Gastrocnemius medialis (tissue), 4 donors: ENCODE results near the gene NUP50. TPM values are rescaled to one million over a fixed set of nuclear protein-coding genes. Genes with fewer than 3 reads are reported as not detected.

Source experiments
- ATAC-seq, 2 donors: fragments of 150-250 bp; one replicate each; pipeline ENCODE4 v1.9.1; 2016
- DNase-seq, 2 donors: peaks; one replicate each; pipeline ENCODE4 v3.0.0-alpha.2; 2019
- H3K27ac ChIP-seq, 4 donors: fragments of 200-600 bp; sonication (generic); 1 replicate in 1 of 4; 2 replicates in 3 of 4; pipeline ENCODE4 v1.5.1; 2016 to 2018; ENCODE audit warnings: mild to moderate bottlenecking in 2 of 4, moderate library complexity in 1 of 4
- H3K27me3 ChIP-seq, 3 donors: fragments of 200-600 bp; sonication (generic) in 2 of 3; 1 replicate in 1 of 3; 2 replicates in 2 of 3; pipeline versions ENCODE4 v1.5.1 to v1.6.0; 2016 to 2019; ENCODE audit warnings: mild to moderate bottlenecking in 1 of 3, moderate library complexity in 1 of 3
- H3K36me3 ChIP-seq, 2 donors: fragments of 200-600 bp; sonication (generic) in 1 of 2; one replicate each; pipeline ENCODE4 v1.5.1; 2017 to 2018
- H3K4me1 ChIP-seq, 2 donors: fragments of 200-600 bp; sonication (generic) in 1 of 2; one replicate each; pipeline ENCODE4 v1.5.1; 2016 to 2017; ENCODE audit warnings: mild to moderate bottlenecking in 2 of 2
- H3K4me3 ChIP-seq, 4 donors: fragments of 200-600 bp; sonication (generic) in 3 of 4; 1 replicate in 1 of 4; 2 replicates in 3 of 4; pipeline ENCODE4 v1.5.1; 2016 to 2019; ENCODE audit warnings: mild to moderate bottlenecking in 2 of 4
- H3K9me3 ChIP-seq, 3 donors: fragments of 200-600 bp; sonication (generic) in 2 of 3; 1 replicate in 1 of 3; 2 replicates in 2 of 3; pipeline ENCODE4 v1.5.1; 2016 to 2019
- POLR2A ChIP-seq, 2 donors: fragments of 450-650 bp; IDR thresholded peaks; one replicate each; pipeline ENCODE4 v1.6.1; 2017; ENCODE audit warnings: antibody characterized with exemption in 2 of 2, mild to moderate bottlenecking in 2 of 2, moderate library complexity in 2 of 2
- in situ Hi-C, 4 donors: fragments of 200-750 bp; cut with MboI; loops; one replicate each; pipeline versions ENCODE4 v1.15.0 to v1.8.0; 2017; ENCODE audit warnings: low sequenced_read_pairs in 4 of 4
- intact Hi-C: fragments of 100-400 bp; cut with DNase I; formaldehyde crosslinking; loops from one replicate; pipeline ENCODE4 v1.15.1; 2023; ENCODE audit warnings: low total_unique reads
- total RNA-seq, 4 donors: library from RNA; depleted of rRNA; stranded (reverse); fragments of >200 nt; gene quantifications; one replicate each; pipeline versions ENCODE4 v1.1.0 to v1.2.3, GENCODE V29; 2016
- TF ChIP-seq, protein P1 (sequence below), 5 experiments: fragments of 450-650 bp in 3 of 5; fragments of 200-600 bp in 2 of 5; sonication (generic) in 2 of 5; IDR thresholded peaks in 4 of 5; conservative IDR thresholded peaks in 1 of 5; 1 replicate in 4 of 5; 2 replicates in 1 of 5; pipeline ENCODE4 v1.5.1; 2016 to 2019; ENCODE audit warnings: antibody characterized with exemption in 5 of 5, mild to moderate bottlenecking in 3 of 5, moderate library complexity in 3 of 5

The NUP50 gene
- total RNA-seq, 4 donors from 2014 or later = 18.0 to 30.6 (median 26.3) TPM

DNA sequence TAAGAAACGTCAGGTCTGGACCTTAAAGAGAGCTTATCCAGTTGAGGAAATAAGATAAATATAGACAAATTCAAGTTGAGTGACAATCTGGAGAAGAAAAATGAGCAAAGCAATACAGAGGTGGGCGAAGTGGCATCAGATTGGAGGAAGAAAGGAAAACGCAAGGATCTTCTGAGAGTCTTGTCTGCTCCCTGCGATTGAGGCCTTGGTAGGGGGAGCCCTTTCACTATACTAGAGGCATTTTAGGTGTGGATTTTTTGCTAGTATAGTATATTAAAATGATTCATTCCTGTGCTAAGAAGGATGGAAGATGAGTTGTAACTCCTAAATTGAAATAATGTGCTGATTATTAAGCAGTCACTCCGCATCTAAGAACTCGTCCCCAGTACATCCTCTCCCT, 8.1 kb downstream of the NUP50 start:
- Histone ChIP-seq H3K27ac (no peak overlapping the region), H3K27me3 (no peaks in the 10 kb centered on the region), H3K36me3 (peaks cover 0 to 78% of the 10 kb centered on the region in 2 donors), H3K4me3 (no peak overlapping the region), H3K9me3 (no peaks in the 10 kb centered on the region), H3K4me1 (no peaks in the 10 kb centered on the region)
- DNase-seq (no peak), ATAC-seq (no peak)
- TF ChIP-seq POLR2A (IDR thresholded peaks at IDR 0.05) = no peak
- TF ChIP-seq, protein P1, sequence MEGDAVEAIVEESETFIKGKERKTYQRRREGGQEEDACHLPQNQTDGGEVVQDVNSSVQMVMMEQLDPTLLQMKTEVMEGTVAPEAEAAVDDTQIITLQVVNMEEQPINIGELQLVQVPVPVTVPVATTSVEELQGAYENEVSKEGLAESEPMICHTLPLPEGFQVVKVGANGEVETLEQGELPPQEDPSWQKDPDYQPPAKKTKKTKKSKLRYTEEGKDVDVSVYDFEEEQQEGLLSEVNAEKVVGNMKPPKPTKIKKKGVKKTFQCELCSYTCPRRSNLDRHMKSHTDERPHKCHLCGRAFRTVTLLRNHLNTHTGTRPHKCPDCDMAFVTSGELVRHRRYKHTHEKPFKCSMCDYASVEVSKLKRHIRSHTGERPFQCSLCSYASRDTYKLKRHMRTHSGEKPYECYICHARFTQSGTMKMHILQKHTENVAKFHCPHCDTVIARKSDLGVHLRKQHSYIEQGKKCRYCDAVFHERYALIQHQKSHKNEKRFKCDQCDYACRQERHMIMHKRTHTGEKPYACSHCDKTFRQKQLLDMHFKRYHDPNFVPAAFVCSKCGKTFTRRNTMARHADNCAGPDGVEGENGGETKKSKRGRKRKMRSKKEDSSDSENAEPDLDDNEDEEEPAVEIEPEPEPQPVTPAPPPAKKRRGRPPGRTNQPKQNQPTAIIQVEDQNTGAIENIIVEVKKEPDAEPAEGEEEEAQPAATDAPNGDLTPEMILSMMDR (IDR thresholded peaks at IDR 0.05 in 4 of 5, conservative IDR thresholded peaks at IDR 0.05 in 1 of 5) = no peak
- intact Hi-C loops = no loop called here
- in situ Hi-C loops = no loop called here

DNA sequence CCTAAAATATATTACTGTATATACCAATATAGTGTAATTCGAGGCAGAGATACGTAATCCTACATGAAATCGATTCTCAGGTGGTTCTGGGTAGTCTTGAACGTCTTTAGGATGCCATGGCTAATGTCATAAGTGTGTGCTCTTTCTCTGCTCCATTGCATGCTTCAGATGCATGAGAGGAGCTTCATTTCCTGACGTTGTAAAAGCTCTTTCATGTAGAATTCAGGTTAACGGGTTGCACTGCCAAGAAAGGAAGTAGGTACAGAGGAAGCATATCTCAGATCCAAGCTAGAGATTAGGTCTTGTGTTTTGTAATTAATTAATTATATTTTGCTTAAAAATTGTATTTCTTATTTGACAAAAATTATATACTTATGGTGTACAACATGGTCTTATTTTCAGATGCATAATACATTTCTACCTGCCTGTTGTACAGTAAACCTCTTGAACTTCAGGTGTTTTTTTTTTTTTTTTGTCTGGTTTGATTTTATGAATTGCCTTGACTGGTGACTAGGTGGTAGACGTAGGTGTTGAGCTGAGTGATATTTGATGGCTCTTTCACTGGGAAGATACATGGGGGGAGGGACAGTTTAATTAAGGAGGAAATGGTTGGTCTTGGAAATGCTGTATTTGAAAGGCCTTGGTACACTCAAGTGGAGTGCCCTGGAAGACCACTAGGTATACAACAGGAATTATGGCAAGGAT, 9.3 kb downstream of the NUP50 start:
- no peaks in the 10 kb centered on the region for H3K27me3 ChIP-seq
- H3K36me3 ChIP-seq = peaks cover 0 to 90% of the 10 kb centered on the region in 2 donors
- no peak for DNase-seq
- in situ Hi-C loops (no loop called here), intact Hi-C loops (no loop called here)
- no peaks in the 10 kb centered on the region for H3K4me1 ChIP-seq
- H3K9me3 ChIP-seq = no peaks in the 10 kb centered on the region
- no peak for ATAC-seq
- TF ChIP-seq POLR2A (IDR thresholded peaks at IDR 0.05) = no peak
- TF ChIP-seq, protein P1 (IDR thresholded peaks at IDR 0.05 in 4 of 5, conservative IDR thresholded peaks at IDR 0.05 in 1 of 5) = no peak
- H3K4me3 ChIP-seq = no peak overlapping the region
- H3K27ac ChIP-seq = no peak overlapping the region

DNA sequence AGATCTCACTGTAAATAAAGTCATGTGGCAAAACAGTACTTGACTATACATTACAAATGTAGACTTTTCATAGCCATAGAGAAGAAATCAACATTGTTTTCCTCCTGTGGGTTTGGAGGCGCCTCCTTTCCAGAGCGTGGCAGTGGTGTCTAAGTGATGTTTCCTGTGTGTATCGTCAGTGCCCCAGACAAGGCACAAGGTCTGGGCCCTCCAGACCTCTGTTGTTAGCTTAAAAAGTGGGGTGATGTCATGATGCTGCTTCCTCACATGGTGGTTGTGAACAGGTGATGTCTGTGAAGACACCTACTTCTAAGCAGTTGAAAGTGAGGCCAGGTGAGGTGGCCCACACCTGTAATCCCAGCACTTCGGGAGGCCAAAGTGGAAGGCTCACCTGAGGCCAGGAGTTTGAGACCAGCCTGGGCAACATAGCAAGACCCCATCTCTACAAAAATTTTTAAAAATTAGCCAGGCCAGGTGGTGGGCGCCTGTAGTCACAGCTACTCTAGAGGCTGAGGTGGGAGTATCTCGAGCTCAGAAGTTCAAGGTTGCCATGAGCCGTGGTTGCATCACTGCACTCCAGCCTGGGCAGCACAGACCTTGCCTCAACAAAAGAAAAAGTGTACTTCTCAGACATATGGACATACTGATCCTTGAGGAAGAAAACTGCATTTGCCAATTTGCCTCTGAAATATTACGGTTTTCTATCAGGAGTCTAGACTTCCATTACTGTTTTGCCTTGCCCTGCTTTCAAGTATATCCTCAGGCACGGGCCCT, 15.7 kb downstream of the NUP50 start:
- H3K27me3 ChIP-seq = no peaks in the 10 kb centered on the region
- no peak overlapping the region for H3K4me3 ChIP-seq
- TF ChIP-seq POLR2A (IDR thresholded peaks at IDR 0.05) = no peak
- TF ChIP-seq, protein P1 (IDR thresholded peaks at IDR 0.05 in 4 of 5, conservative IDR thresholded peaks at IDR 0.05 in 1 of 5) = no peak
- no peak overlapping the region for H3K27ac ChIP-seq
- intact Hi-C loops (no loop called here), in situ Hi-C loops (no loop called here)
- H3K9me3 ChIP-seq = no peaks in the 10 kb centered on the region
- H3K4me1 ChIP-seq = no peaks in the 10 kb centered on the region
- DNase-seq = no peak
- peaks cover 0 to 80% of the 10 kb centered on the region in 2 donors for H3K36me3 ChIP-seq
- ATAC-seq = no peak

DNA sequence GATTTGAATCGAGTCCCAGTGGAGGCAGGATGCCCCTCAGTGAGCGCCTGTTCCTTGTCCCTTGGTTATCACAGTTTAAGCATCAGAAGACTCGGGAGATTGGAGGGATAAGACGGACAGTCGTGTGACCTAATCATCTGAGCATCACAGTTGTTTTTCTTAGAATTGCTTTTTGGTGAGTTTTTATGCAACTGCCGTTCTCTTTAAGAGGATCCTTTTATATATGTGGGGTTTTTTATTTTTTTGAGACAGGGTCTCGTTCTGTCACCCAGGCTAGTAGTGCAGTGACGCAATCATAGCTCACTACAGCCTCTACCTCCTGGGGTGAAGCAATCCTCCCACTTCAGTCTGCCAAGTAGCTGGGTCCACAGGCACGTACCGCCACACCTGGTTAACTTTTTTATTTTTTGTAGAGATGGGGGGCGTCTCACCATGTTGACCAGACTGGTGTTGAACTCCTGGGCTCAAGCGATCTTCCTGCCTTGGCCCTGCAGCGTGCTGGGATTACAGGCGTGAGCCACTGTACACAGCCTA, 16.5 kb downstream of the NUP50 start:
- TF ChIP-seq, protein P1 (IDR thresholded peaks at IDR 0.05 in 4 of 5, conservative IDR thresholded peaks at IDR 0.05 in 1 of 5) = no peak
- TF ChIP-seq POLR2A (IDR thresholded peaks at IDR 0.05) = no peak
- Histone ChIP-seq H3K27me3 (no peaks in the 10 kb centered on the region), H3K36me3 (peaks cover 0 to 81% of the 10 kb centered on the region in 2 donors), H3K4me1 (no peaks in the 10 kb centered on the region), H3K4me3 (no peak overlapping the region), H3K27ac (no peak overlapping the region), H3K9me3 (no peaks in the 10 kb centered on the region)
- ATAC-seq (no peak), DNase-seq (no peak)
- in situ Hi-C loops = no loop called here
- intact Hi-C loops = no loop called here
